Subcutaneous adipose tissue (tissue), 4 donors: Measurements from ENCODE around the gene SRSF8. TPM values are rescaled to one million over a fixed set of nuclear protein-coding genes. Genes with fewer than 3 reads are reported as not detected.

ENCODE experiments used
- CTCF ChIP-seq: fragments of 450-650 bp; IDR thresholded peaks from one replicate; pipeline ENCODE4 v1.5.1; 2016; ENCODE audit warnings: low read depth, mild to moderate bottlenecking, control low read depth, antibody characterized with exemption, moderate library complexity
- total RNA-seq, 4 donors: library from RNA; depleted of rRNA; stranded (reverse); fragments of >200 nt; gene quantifications; one replicate each; pipeline ENCODE4 v1.1.0, GENCODE V29; 2016

SRSF8 gene
- total RNA-seq, 4 donors from 2014 or later: 25.8 to 33.7 (median 28.3) TPM

GRCh38 chr11:95098826-95099225, 32.1 kb downstream of the SRSF8 start:
- TF ChIP-seq CTCF: no peak

- no peak for TF ChIP-seq CTCF
Observed at GRCh38 chr11:95100191-95100648, 33.5 kb downstream of the SRSF8 start.

GRCh38 chr11:95100856-95101507, 34.3 kb downstream of the SRSF8 start:
- TF ChIP-seq CTCF: no peak

- TF ChIP-seq CTCF: no peak
Observed at GRCh38 chr11:95101935-95102334, 35.2 kb downstream of the SRSF8 start.

GRCh38 chr11:95102733-95103132, 36.0 kb downstream of the SRSF8 start:
- no peak for TF ChIP-seq CTCF

- TF ChIP-seq CTCF: no peak
Observed at GRCh38 chr11:95103701-95104100, 37.0 kb downstream of the SRSF8 start.

- TF ChIP-seq CTCF: no peak
Observed at GRCh38 chr11:95104121-95104830, 37.6 kb downstream of the SRSF8 start.
